Testis (tissue), 3 donors: Measurements from ENCODE around the gene GALNT17. TPM values are rescaled to one million over a fixed set of nuclear protein-coding genes. Genes with fewer than 3 reads are reported as not detected.
"Not testable (repeated sequence)": the region's sequence is repeated elsewhere in the genome, so short reads cannot be mapped to it uniquely, and the experiment has no call there.

Experiments
- DNase-seq: peaks from one replicate; pipeline ENCODE4 v3.0.0-alpha.2; 2019
- H3K27ac ChIP-seq, 2 donors: fragments of 200-600 bp; sonication (generic); one replicate each; pipeline ENCODE4 v1.5.1; 2019
- H3K27me3 ChIP-seq: fragments of 200-600 bp; sonication (generic); one replicate; pipeline ENCODE4 v1.5.1; 2019
- H3K36me3 ChIP-seq: fragments of 200-600 bp; sonication (generic); one replicate; pipeline ENCODE4 v1.5.1; 2017; ENCODE audit warnings: low read depth; ENCODE audit errors: missing control alignments
- H3K4me1 ChIP-seq: fragments of 200-600 bp; sonication (generic); one replicate; pipeline ENCODE4 v1.5.1; 2019
- H3K4me3 ChIP-seq, 2 donors: fragments of 200-600 bp; sonication (generic); one replicate each; pipeline ENCODE4 v1.5.1; 2017 to 2019
- H3K9me3 ChIP-seq: fragments of 200-600 bp; sonication (generic); one replicate; pipeline ENCODE4 v1.5.1; 2017
- POLR2A ChIP-seq: fragments of 450-650 bp; IDR thresholded peaks from one replicate; pipeline ENCODE4 v1.6.1; 2017; ENCODE audit warnings: antibody characterized with exemption, mild to moderate bottlenecking, moderate library complexity
- WGBS, 2 donors: methylation state at CpG; one replicate each; pipeline ENCODE4 v1.1.5; 2018; 5-methylcytosine and 5-hydroxymethylcytosine counted together
- intact Hi-C: fragments of 100-400 bp; cut with DNase I; formaldehyde crosslinking; loops from one replicate; pipeline ENCODE4 v1.15.1; 2023; ENCODE audit warnings: low total_unique reads
- polyA plus RNA-seq: library from polyadenylated mRNA; stranded (reverse); fragments of 350-450 nt; fragmentation: Illumina TruSeq; extraction: RNeasy Lipid Tissue Mini Kit (QIAGEN cat#74804); gene quantifications from one replicate; pipeline ENCODE4 v1.2.3, GENCODE V29; 2014; ENCODE audit warnings: low read depth, low replicate concordance; ENCODE audit not compliant: insufficient read depth
- total RNA-seq, 2 donors: library from RNA; depleted of rRNA; stranded (reverse); fragments of >200 nt; gene quantifications; one replicate each; pipeline ENCODE4 v1.2.3, GENCODE V29; 2016
- TF ChIP-seq, protein P1 (sequence below), 3 experiments: fragments of 450-650 bp in 2 of 3; fragments of 200-600 bp in 1 of 3; sonication (generic) in 1 of 3; IDR thresholded peaks; one replicate each; pipeline ENCODE4 v1.5.1; 2016 to 2019; ENCODE audit warnings: antibody characterized with exemption in 3 of 3, mild to moderate bottlenecking in 2 of 3, moderate library complexity in 1 of 3

GALNT17 gene
- total and polyA plus RNA-seq, 3 donors from 2014 or later, result 10.9 to 39.1 (median 29.4) TPM

DNA sequence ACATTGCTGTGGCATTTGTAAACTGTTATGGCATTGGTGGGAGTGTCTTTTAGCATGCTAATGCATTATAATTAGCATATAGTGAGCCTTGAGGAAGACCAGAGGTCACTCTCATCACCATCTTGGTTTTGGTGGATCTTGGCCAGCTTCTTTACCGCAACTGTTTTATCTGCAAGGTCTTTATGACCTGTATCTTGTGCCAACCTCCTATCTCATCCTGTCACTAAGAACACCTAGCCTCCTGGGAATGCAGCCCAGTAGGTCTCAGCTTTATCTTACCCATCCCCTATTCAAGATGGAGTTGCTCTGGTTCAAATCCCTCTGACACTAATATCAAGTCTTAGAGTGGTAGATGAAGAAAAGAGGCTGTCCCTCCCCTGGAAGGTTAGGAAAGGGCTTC is 506.2 kb downstream of the GALNT17 start:
- Histone ChIP-seq H3K4me3 (no peak overlapping the region), H3K4me1 (no peaks in the 10 kb centered on the region), H3K27me3 (no peaks in the 10 kb centered on the region), H3K36me3 (no peaks in the 10 kb centered on the region), H3K27ac (no peak overlapping the region), H3K9me3 (no peaks in the 10 kb centered on the region)
- intact Hi-C loops, result no loop called here
- TF ChIP-seq POLR2A, result no peak
- TF ChIP-seq, protein P1, sequence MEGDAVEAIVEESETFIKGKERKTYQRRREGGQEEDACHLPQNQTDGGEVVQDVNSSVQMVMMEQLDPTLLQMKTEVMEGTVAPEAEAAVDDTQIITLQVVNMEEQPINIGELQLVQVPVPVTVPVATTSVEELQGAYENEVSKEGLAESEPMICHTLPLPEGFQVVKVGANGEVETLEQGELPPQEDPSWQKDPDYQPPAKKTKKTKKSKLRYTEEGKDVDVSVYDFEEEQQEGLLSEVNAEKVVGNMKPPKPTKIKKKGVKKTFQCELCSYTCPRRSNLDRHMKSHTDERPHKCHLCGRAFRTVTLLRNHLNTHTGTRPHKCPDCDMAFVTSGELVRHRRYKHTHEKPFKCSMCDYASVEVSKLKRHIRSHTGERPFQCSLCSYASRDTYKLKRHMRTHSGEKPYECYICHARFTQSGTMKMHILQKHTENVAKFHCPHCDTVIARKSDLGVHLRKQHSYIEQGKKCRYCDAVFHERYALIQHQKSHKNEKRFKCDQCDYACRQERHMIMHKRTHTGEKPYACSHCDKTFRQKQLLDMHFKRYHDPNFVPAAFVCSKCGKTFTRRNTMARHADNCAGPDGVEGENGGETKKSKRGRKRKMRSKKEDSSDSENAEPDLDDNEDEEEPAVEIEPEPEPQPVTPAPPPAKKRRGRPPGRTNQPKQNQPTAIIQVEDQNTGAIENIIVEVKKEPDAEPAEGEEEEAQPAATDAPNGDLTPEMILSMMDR (IDR thresholded peaks at IDR 0.05), result no peak
- no peak for DNase-seq
- WGBS, 2 donors, result 73 to 92% methylated on average over 1 of the region's 1 CpG

DNA sequence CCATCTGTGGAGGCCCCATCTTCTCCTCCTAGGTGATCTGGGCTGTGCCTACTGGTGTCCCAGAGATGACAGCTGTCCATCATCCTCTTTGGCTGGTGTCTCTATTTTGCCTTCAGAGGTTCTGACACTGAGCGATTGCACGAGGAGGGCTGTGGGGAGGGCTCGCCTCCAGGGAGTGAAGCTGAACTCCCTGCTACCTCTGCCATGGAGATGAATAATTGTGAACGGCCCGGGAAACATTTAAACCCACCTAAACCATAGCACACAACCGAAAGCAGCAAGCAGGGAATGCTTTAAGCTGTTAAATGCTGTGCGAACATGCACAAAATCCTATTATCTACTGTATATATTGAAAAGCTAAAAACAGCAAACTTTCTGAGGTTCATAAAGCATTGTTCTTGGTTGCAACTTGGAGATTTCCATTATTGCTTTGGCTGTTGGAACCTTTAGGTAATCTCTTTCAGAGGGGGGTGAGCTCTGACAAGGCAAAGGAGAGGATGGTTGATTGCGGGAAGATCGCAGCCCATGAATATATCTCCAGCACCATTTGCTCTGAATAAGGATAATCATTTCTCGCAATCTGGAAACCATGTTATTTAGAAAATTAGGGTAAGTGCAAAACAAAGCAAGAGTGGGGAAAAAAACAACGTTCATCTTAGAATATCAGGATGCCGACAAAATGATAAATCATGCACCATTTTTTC is 507.6 kb downstream of the GALNT17 start:
- no peaks in the 10 kb centered on the region for H3K9me3 ChIP-seq
- no peak overlapping the region for H3K4me3 ChIP-seq
- TF ChIP-seq, protein P1 (IDR thresholded peaks at IDR 0.05), result no peak
- no peak for TF ChIP-seq POLR2A
- H3K4me1 ChIP-seq, result no peaks in the 10 kb centered on the region
- no peaks in the 10 kb centered on the region for H3K36me3 ChIP-seq
- H3K27me3 ChIP-seq, result no peaks in the 10 kb centered on the region
- no peak for DNase-seq
- H3K27ac ChIP-seq, result no peak overlapping the region
- intact Hi-C loops, result no loop called here
- 77 to 80% methylated on average over 12 of the region's 12 CpGs for WGBS, 2 donors

DNA sequence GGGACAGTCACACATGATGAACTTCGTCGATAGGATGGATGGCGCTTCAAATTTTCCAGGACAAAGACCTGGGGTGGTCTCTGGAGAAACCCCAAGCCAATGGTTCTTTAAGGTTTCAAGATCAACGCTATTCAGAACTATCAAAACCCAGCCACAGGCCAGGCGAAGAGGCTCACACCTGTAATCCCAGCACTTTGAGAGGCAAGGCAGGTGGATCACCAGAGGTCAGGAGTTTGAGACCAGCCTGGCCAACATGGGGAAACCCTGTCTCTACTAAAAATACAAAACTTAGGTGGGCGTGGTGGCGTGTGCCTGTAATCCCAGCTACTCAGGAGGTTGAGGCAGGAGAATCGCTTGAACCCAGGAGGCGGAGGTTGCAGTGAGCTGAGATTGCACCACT is 511.1 kb downstream of the GALNT17 start:
- H3K4me1 ChIP-seq, intact Hi-C loops, DNase-seq, H3K36me3 ChIP-seq, H3K27me3 ChIP-seq, H3K9me3 ChIP-seq, H3K27ac ChIP-seq, H3K4me3 ChIP-seq: not testable (repeated sequence)
- WGBS, 2 donors, result 80 to 85% methylated on average over 9 of the region's 9 CpGs

DNA sequence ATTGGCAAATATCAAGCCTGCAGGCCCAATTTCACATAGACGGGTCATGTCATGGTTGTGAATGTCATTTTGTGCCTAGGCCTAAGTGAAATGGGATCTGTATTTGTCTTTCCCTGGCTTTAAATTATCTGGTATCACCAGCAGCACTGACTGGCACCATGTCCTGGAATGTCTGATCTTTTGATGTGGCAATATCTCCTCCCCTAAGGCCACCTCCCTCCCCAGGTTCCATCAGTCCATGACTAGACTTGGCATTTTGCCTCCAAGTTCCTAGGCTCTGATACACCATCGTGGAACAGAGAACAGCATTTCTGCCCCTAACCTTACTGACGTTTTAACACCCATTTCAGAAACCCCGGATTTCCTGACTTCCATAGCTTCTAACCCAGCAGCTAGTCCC is 513.9 kb downstream of the GALNT17 start:
- intact Hi-C loops, result no loop called here
- Histone ChIP-seq H3K4me3 (no peak overlapping the region), H3K27me3 (no peaks in the 10 kb centered on the region), H3K4me1 (no peaks in the 10 kb centered on the region), H3K36me3 (no peaks in the 10 kb centered on the region), H3K9me3 (no peaks in the 10 kb centered on the region), H3K27ac (no peak overlapping the region)
- WGBS, 2 donors, result 77 to 89% methylated on average over 4 of the region's 4 CpGs
- TF ChIP-seq, protein P1 (IDR thresholded peaks at IDR 0.05), result no peak
- TF ChIP-seq POLR2A, result no peak
- no peak for DNase-seq

DNA sequence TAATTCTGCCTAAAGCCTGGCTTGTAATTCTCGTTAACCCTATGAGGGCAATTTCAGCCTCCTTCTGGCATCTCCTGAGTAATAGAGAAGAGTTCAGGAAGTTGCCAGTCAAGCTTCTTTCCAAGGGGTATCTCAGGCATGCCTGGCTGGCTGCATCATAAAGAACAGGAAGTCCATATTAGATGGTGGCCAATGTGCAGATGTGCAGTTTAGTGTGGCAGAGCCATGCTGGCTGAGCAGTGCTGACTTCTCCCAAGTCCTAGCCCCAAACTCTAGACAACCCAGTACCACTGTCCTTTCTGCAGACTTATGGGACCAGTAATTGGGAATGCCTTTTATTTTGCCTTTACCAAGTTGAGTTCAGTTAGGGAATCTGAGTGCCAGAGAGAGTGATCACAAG is 517.9 kb downstream of the GALNT17 start:
- no peaks in the 10 kb centered on the region for H3K9me3 ChIP-seq
- intact Hi-C loops, result no loop called here
- no peaks in the 10 kb centered on the region for H3K27me3 ChIP-seq
- whole genome bisulfite sequencing, 2 donors, result 58 to 82% methylated on average over 1 of the region's 1 CpG
- H3K4me1 ChIP-seq, result no peaks in the 10 kb centered on the region
- no peak overlapping the region for H3K27ac ChIP-seq
- no peak overlapping the region for H3K4me3 ChIP-seq
- TF ChIP-seq POLR2A, result no peak
- TF ChIP-seq, protein P1 (IDR thresholded peaks at IDR 0.05), result no peak
- H3K36me3 ChIP-seq, result no peaks in the 10 kb centered on the region
- no peak for DNase-seq
